NCI-H2227 (cell line): ENCODE results near the gene ARSB.
"Not testable (repeated sequence)": the region's sequence is repeated elsewhere in the genome, so short reads cannot be mapped to it uniquely, and the experiment has no call there.

Experiments
- DNase-seq: peaks from one replicate; lab custom pipeline; 2025; ENCODE audit not compliant: unreplicated experiment; lab: John Stamatoyannopoulos, UW

Gene ARSB

DNA sequence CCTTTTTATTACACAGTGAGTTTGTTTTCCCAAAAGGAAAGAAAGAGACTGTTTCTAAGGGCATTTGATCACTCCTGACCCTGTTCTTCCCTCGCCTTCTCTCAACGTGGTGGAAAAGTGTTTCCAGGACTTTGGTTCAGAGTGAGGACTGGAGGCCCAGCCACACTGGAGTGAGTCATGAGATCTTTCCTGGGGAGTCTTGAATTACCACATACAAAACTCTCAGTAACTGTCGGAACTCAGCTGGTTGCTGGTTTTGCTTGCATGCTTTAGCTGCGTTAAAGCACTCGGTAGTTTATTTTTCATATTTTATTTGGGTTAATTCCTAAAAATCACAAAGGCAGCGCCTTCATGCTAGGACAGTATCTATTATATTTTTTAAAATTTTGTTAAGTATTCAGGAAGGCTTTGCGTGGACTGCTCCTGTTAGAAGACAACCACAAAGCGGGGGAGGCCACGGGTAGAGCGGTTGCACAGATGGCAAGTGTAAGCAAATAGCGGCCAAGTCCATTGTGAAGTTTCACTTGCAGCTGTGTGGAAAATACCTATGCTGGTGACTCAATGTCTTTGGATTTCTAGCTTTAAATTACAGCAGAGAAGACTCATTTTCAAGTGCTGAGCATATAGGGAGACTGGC is 77.7 kb downstream of the ARSB start:
- no peak for DNase-seq

DNA sequence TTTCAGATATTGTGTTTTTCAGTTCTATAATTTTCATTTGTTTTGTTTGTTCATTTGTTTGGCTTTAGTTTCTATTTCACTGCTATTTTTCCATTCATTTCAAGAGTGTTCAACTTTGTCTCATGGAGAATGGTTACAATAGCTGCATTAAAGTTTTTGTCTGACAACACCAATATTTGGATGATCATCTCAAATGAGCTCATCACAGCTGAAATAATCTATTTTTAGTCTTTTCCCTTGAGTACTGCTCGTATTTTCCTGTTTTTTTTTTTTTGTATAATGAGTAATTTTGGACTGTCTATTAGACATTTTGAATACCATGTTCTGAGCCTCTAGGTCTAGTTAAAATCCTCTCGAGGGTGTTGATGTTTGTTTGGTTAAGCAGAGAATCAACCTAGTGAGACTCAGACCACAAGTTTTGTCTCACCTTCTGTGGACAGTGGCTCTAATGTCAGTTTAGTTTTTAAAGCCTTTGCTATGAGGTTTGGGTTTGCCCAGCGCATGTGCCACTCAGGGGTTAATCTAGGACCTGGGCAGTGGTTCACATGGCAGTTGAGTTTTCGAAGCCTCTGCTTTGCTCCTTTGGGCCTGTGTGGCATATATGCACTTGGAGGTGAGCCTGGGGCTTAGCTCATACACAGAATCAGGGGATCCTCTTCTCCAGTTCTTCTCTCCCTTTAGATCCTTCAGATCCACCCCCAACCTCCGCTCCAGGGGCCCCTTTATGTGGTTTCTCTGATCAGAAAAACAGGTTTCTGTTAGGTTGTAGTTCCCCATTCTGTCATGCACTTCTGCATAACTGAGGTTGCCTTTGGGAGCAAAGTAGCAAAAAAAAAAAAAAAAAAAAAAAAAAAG is 79.8 kb downstream of the ARSB start:
- no peak for DNase-seq

DNA sequence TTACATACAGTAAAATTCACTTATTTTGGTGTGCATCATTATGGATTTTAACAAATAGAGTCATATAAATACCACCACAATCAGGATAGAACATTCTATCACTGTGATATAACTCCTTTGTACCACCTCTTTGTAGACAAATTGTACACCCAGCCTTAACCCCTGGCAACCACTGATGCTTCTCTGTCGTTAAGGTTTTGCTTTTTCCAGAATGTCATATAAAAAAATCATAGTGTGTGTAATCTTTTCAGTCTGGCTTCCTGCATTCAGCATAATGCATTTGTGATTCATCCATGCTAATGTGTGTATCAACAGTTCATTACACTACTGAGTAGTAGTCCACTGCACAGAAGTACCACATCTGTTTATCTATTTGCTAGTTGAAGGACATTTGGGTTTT is 81.2 kb downstream of the ARSB start:
- DNase-seq, result no peak

DNA sequence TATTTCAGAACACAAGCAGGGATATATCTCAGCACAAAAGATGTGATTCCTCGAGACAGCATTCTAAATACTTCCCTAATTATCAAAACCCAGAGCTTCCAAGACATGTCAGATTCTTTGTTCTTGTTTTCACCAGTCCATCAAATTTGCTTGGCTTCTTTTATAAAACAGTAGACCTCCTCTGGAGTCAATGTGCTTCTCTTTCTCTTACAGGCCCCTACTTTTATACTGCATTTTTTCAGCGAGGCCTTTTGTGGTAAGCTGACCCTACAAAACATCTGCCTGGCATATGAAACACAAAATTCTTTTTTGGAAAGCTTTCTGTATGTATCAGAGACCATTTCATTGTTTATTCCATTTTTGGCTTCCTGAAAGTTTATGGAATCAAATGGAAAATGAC is 81.8 kb downstream of the ARSB start:
- DNase-seq, result no peak

DNA sequence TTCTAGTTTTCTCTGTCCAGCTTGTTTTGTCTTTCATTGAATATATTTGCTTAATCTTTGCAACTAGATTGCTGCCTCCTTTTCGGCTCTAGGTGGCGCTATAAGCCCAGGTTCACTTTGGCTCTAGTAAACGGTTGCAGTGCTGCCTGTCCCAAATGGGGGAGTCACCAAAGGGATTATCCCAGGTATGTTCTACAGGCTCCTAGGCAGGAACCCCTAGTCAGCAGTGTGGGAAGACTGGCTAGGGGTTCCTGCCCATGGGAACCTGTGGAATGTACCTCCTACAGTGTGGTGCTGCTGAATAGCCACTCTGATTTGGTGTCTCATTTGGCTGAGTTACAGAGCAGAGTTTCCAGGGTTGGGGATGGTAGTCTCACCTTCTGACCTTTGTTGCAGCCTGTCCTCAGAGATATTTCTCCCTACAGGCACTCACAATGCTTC is 85.2 kb downstream of the ARSB start:
- DNase-seq, result no peak

DNA sequence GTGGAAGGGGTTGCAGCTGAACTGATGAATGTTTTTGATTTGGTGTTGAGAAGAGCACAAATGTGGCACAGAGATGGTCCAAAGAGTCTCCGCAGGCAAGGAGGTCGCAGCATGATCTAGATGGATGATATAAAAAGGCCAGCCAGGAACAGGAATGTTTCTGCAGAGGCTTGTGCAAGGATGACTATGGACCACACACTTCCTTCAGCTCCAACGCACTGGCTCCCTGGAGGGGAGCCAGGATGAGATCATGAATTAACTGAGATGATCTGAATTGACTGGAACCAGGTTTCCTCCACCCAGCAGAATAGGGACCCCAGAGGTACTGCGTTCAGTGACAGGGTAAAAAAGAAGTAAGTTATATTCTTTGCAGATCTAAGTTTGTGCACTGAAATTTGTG is 89.0 kb downstream of the ARSB start:
- DNase-seq, result no peak

DNA sequence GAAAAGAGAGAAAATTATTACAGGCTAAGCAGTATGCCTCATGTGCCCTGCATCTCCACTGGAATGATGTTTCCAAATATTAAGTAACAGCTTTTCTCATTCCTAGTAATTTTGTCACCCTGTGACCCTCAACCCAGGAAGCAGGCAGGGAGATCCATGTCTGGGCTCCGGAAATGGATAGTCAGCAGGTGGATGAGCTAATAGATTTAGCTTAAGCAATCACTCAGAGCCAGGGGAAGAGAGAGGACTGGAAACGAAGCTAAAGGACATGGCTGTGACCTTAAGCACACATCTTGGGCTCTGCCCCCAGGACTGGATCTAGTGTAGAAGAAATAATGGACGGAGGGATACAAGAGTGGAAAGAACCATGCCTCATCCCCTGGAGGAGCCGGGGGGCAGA is 89.5 kb downstream of the ARSB start:
- no peak for DNase-seq

DNA sequence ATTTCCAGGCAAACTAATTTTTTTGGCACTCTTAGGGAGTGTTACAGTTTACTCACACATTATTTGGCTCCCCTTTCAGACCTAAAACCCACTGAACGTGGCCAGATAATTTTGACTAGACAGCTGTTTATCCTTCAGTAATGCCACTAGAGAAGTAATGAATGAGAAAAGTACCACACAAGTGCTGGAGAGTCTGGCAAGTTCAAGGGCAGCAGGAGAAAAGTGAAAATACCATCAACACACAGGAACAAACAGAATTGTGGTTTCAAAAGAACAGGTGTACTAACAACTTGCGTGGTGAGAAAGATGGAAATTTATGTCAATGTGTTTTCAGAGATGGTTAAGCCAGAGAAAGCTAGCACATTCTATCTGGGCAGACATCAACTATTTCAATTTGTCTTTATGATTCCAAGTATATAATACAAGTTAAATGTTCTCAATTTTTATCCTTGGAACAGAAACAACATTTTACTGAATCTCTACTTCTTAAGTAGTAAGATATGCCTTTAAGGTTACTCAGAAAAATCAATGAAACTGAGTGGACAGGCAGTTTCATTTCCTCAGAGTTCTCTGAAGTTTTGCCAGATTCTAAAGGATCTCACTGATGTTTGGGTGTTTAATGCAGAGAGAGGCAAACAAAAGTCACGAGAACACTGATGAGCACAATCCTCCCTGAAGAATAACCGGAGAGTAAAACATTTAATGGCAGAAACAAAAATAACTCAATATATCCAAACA is 91.0 kb downstream of the ARSB start:
- no peak for DNase-seq

DNA sequence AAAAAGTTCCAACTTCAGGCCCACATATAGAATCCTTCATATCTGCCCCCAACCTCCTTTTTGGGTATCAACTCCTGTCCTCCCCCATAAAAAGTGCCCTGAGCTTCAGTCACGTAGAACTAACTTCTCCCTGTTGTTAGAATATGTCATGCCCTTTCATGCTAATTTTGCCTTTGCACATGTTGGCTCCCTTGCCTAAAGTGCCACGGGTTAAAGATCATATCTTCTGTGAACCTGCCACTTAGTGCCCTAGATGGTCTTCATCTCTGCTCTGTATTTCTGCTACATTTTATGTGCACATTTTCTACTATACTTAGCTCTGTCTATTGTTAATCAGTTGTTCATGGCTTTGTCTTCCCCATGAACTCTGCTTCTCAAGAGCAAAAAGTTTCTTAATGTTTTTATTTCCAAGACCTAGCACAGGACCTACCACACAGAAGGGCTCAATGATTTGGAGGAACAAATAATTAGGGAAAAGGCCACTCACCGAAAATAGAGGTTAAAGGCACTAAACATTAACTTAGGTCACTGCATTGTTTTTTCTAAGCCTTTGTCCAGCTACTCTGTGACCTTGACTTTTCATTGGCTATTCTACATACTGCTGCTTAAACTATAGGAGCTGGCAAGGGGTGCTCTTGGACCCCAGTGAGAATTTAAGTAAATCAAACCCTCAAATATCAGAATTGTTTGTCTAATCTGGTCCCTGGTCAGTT is 94.3 kb downstream of the ARSB start:
- DNase-seq, result no peak

DNA sequence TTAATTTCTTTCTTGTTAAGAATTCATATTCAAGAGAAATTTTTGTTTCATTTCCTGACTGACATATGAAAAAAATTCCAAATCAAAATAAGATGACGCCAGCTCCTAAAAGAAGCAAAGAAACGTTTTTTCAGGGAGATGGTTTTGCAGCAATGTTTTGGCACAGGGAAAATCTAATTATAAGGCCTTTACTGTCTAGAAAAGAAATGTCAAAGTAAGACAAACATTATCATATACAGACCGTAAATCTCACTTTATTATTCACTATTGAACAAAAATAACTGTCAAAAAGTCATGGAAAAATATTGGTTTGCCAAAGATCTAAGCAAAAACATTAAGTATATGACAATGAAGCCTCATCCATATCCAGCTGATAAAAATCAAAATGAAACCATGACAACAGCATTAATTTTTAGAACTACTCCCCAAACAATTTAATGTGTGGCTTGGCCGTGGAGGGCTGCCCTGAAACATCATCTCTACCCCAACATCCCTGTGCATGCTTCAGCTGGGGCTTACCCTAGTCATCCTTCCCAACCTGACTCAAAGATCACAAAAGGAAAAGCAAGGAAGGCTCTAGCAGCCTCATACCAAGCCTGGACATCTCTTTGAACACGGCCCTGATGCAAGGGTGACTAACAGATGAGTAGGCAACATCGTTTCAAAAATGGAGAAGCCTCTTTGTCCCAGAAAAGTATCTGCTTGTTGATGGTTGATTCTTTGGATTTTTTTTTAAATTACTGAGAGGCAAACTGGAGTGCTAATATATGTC is 95.6 kb downstream of the ARSB start:
- no peak for DNase-seq

DNA sequence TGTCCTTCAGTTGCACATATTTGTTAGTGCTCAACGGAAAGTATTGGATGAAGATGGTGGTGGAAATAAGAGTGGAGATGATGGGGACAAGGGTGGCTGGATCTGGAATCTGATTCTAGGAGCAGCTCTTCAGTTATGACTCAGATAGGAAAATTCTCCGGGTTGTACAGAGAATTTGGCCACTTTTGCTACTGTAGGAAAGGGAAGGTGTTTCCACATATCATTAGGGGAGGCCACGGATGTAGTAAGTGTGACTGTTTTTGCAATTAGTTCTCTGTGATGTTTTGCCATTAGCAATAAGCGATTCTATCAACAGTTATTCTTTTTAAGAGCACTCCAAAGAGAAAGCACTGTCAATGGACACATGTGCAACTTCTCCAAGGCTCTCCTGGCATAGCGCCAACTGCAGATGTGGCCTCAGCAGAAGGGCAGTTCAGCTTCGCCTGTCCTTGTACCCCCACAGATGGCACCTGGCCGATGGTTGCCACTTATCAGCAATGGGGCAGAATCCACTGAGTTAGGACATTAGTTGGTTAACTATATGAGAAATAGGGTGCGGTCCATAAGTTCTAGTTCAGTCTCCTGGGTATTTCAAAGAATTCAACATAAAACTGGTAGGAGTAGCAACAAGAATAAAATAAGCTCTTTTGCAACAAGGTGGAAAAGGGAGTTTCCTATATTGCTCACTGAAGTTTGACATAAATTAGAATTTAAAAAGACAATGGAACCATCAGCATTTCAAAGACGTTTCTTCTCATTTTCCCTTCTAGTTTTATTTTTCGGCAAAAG is 96.3 kb downstream of the ARSB start:
- DNase-seq, result no peak

DNA sequence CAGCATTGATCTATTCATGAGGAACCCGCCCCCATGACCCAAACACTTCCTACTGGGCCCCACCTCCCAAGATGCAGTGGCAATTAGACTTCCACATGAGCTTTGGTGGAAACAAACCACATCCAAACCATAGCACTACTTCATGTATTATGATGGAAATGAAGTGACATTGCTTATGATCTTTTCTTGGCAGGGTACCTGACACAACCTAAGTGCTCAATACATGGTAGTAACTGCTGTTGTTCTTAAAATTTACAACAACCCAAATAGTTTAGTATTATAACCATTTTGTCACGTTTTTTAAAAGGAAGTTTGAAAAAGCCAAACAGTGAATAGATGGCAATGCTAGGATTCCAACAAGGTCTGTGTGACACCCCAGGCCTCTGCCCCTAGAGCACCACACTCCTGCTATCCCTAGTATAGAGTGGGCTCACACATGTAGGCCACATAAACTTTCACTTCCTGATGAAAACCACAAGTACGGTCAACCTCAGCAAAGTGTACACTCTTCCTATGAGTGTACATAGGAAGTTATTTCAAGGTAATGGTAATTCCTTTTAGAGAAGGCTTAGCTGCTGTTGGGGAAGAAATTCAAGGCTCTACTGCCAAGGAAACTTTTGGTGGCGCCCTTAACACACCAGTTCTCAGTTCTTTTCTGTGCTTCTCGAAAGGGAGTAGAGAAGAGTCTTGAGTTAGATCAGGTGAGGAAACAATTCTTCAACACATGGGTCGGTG is 97.6 kb downstream of the ARSB start:
- no peak for DNase-seq

DNA sequence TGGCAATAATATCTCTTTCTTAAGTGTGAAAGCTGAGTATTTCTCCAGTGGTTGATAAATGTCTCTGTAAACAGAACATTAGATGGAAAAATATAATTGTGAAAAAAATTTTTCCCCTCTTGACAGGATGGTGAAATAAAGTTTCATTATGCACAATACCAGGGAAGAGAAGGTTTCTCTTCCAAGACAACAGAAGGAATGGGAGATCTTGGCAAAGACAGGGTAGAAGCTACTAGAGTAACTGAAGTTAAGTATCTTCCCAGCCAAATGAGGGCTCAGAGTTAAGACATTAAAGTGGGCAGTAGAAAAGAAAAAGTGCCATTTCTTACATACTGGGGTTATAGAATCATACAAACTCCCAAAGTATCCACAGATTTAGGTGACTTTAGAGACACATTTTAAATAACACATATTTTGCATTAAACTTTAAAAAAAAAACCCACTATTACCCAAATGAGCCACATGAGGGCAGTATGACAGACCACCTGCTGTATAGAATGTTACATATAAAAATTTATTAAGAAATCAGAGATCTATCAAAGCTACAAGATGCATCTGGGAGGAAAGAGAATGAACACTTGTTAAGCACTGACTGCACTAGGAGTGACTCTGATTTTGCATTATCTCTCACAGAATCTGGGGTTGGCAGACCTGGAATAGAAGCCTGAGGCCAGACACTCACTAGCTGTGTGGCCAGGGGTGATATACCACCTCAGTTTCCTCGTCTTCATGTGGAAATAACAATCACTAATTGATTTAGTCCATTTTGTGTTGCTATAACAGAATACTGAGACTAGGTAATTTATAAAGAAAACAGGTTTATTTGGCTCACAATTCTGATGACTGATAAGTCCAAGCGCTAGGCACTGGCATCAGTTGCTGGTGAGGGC is 98.5 kb downstream of the ARSB start:
- no peak for DNase-seq

DNA sequence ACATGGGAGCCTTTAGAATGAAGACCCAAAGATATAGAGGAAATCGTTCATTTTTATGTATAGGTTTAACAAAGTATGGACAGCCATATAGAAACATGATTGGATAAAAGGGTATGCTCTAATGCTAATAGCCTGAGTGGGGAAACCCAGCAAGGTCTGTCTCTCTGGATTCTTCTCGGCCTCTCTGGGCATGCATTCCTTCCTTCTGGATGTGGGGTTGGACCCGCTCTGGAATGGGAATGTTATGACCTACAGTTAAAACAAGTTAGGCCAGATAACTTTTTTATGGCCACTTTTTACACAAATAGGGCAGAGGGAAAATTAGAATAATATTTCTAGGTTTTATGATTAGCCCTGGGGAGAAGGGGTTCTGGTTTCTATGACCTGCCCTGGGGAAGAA is 103.2 kb downstream of the ARSB start:
- no peak for DNase-seq

DNA sequence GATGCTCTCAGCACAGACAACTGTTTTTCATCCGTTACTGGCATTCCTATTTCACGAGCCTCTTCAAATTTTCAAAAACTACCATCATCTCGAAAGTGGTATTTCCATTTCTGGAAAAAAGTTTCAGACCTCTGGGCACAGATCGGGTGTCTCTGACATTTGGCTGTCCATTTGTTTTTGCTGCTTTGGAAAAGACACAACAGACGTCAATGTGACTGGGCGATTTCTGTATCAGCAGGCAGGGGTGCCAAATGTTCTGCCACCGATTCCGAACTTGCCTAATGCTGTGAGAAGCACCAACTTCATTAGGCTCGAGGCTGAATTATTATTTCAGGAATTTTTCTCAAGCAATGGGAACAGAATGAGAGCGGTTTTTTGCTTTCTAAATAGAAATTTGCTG is 105.6 kb downstream of the ARSB start:
- no peak for DNase-seq

DNA sequence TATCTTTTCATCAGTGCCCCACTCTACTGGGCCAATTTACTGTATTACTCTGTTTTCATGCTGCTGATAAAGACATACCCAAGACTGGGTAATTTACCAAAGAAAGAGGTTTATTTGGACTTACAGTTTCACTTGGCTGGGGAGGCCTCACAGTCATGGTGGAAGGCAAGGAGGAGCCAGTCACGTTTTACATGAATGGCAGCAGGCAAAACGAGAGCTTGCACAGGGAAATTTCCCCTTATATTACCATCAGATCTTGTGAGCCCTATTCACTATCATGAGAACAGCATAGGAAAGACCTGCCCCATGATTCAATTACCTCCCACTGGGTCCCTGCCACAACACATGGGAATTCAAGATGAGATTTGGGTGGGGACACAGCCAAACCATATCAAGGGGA is 119.0 kb downstream of the ARSB start:
- DNase-seq, result not testable (repeated sequence)

DNA sequence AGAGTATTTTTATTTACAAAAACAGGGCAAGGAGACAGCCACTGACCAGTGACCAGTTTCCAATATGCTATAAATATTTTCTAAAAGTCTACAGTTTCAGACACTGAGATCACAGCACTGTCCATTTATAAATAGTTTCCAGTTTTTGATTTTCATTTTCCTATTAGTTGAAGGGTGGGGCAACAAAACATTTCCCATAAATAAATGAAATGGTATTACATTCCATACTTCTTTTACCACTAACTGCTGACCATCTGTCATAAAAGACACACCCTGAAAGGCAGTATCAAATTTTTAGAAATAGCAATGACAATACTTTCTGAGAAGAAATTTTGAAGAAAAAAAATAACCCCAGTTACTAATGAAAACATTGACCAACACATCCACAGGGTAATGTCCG is 126.7 kb downstream of the ARSB start:
- no peak for DNase-seq

DNA sequence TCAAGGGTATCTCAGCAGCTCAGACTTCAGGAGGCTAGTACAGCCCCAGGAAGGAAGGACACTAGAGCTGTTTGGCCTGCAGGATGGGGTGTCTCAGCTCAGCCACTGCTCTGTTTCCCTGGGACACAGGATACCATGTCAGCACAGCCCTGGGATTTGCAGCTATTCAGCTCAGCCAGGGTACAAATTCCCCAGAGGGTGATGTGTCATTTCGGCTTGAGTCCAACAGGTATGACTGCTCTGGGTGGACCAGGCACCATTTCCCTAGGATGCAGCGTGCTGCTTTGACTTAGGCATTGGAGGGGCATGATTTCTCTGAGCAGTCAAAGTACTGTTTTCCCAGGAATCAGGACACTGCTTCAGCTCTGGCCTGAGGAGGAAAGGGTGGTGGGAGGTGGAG is 130.1 kb downstream of the ARSB start:
- no peak for DNase-seq
